ENCODE measurements around the gene MSL1. TPM values are rescaled to one million over a fixed set of nuclear protein-coding genes. Genes with fewer than 3 reads are reported as not detected.
A peak's percentile ranks its signal among the peaks of the same experiment; 100 is the strongest.

The MSL1 gene
- total and polyA plus RNA-seq, 2 of the 13 experiments (the other 11 are each of a cell fraction or from before 2014, with no cell fraction given) = 63.8 to 88.5 TPM

GRCh38 chr17:40098846-40099618, 22.7 kb upstream of the MSL1 start (continued):
- peak; percentile 84 for TF ChIP-seq ZNF784 (CRISPR knock-in tag; IDR thresholded peaks at IDR 0.05; ENCODE audit: borderline replicate concordance)
- TF ChIP-seq ZNF646 (CRISPR knock-in tag; IDR thresholded peaks at IDR 0.05) = no peak
- peak; percentile 55 for TF ChIP-seq HNRNPK (IDR thresholded peaks at IDR 0.05; ENCODE audit: low read depth, low read length, poor library complexity, severe bottlenecking)
- no peak for TF ChIP-seq SP2 (CRISPR knock-in tag; IDR thresholded peaks at IDR 0.05)
- TF ChIP-seq ZNF639 (CRISPR knock-in tag; conservative IDR thresholded peaks at IDR 0.05) = peak; percentile 75; the same call in 1 of the 2 replicates
- peak; percentile 91 for TF ChIP-seq BORCS8-MEF2B (CRISPR knock-in tag; IDR thresholded peaks at IDR 0.05)
- TF ChIP-seq CREB3 (CRISPR knock-in tag; IDR thresholded peaks at IDR 0.05) = peak; percentile 85
- TF ChIP-seq ZSCAN20 (CRISPR knock-in tag; IDR thresholded peaks at IDR 0.05; ENCODE audit: borderline replicate concordance) = peak; percentile 38; the same call in 1 of the 2 replicates
- peak; percentile 99 for TF ChIP-seq HIVEP1 (CRISPR knock-in tag; IDR thresholded peaks at IDR 0.05)
- TF ChIP-seq ZNF574 (CRISPR knock-in tag; IDR thresholded peaks at IDR 0.05) = peak; percentile 91
